GM12878 (cell line): Measurements from ENCODE around the gene DNTT. TPM values are rescaled to one million over a fixed set of nuclear protein-coding genes. Genes with fewer than 3 reads are reported as not detected.

Experiments
- ATAC-seq: fragments of 200-7000 bp; cut with Tn5 transposase; 3 replicates; pipeline ENCODE4 v1.9.1; 2020; ENCODE audit warnings: mild to moderate bottlenecking, moderate library complexity
- BruUV-seq: library from RNA; stranded (reverse); fragments of 400-500 nt; replicated peaks from 2 replicates; lab custom pipeline; 2021; lab: Mats Ljungman, UMichigan
- CTCF ChIA-PET: fragments of 300-600 bp; sonication (Branson Sonifier 250); formaldehyde crosslinking; extraction: SDS; loops from one replicate; lab custom pipeline; 2021; ENCODE audit warnings: inconsistent platforms; lab: Yijun Ruan, JAX
- POLR2A ChIA-PET: fragments of 350-600 bp; formaldehyde crosslinking; extraction: SDS; loops from one replicate; lab custom pipeline; 2021; ENCODE audit warnings: inconsistent platforms; lab: Charles Lee
- RAD21 ChIA-PET: fragments of 300-600 bp; sonication (Branson Sonifier 250); formaldehyde crosslinking; loops from one replicate; lab custom pipeline; 2023; ENCODE audit warnings: antibody characterized with exemption; ENCODE audit not compliant: unreplicated experiment; lab: Charles Lee
- SMC1A ChIA-PET: fragments of 300-600 bp; sonication (Branson Sonifier 250); formaldehyde crosslinking; loops from one replicate; lab custom pipeline; 2023; ENCODE audit not compliant: unreplicated experiment, uncharacterized antibody; lab: Charles Lee
- DNase-seq: peaks from one replicate; pipeline ENCODE4 v3.0.0-alpha.2; 2011; ENCODE audit warnings: low read depth, low spot score
- FAIRE-seq: peaks from 3 replicates; lab custom pipeline; 2011; peaks lifted over from hg19 to GRCh38; lab: Jason Lieb, UNC
- H2AFZ ChIP-seq: 2 replicates; pipeline ENCODE4 v1.6.0; 2011; ENCODE audit warnings: low read depth, low read length, control low read depth; ENCODE audit not compliant: control insufficient read depth
- H3K27ac ChIP-seq: 2 replicates; pipeline ENCODE4 v1.5.1; 2011; ENCODE audit warnings: control low read depth; ENCODE audit not compliant: control insufficient read depth, insufficient read depth
- H3K27me3 ChIP-seq, 2 experiments: replicated peaks in 1 of 2; 2 replicates each; pipeline versions ENCODE4 v1.6.0 to v1.6.1; 2011; ENCODE audit warnings: low read length in 1 of 2; ENCODE audit not compliant: control insufficient read depth in 2 of 2, insufficient read depth in 2 of 2
- H3K36me3 ChIP-seq, 2 experiments: 2 replicates each; pipeline ENCODE4 v1.5.1; 2011; ENCODE audit warnings: low read length in 1 of 2; ENCODE audit not compliant: control insufficient read depth in 2 of 2, insufficient read depth in 2 of 2
- H3K4me1 ChIP-seq: 2 replicates; pipeline ENCODE4 v1.6.1; 2011; ENCODE audit warnings: mild to moderate bottlenecking, low read length, moderate library complexity, mixed read lengths; ENCODE audit not compliant: control insufficient read depth, insufficient read depth
- H3K4me2 ChIP-seq: 2 replicates; pipeline ENCODE4 v1.6.0; 2011; ENCODE audit warnings: control low read depth; ENCODE audit not compliant: control insufficient read depth, insufficient read depth
- H3K4me3 ChIP-seq: fragments of 200-600 bp; sonication (generic); 2 replicates; pipeline ENCODE4 v1.5.1; 2016
- H3K79me2 ChIP-seq: 2 replicates; pipeline ENCODE4 v1.6.0; 2011; ENCODE audit warnings: low read length; ENCODE audit not compliant: control insufficient read depth, insufficient read depth
- H3K9ac ChIP-seq: 2 replicates; pipeline ENCODE4 v1.8.0; 2011; ENCODE audit warnings: low read length, control low read depth, mixed read lengths; ENCODE audit not compliant: control insufficient read depth, insufficient read depth
- H3K9me3 ChIP-seq: replicated peaks from 3 replicates; pipeline ENCODE4 v1.5.1; 2011; ENCODE audit warnings: mild to moderate bottlenecking, low read length; ENCODE audit not compliant: control insufficient read depth, insufficient read depth
- H4K20me1 ChIP-seq: 2 replicates; pipeline ENCODE4 v1.6.0; 2011; ENCODE audit not compliant: control insufficient read depth, insufficient read depth
- DPF2 ChIP-seq: fragments of 450-650 bp; IDR thresholded peaks from 2 replicates; pipeline ENCODE4 v1.6.1; 2017; ENCODE audit warnings: mild to moderate bottlenecking
- EZH2 ChIP-seq: IDR thresholded peaks from 2 replicates; pipeline ENCODE4 v1.6.1; 2012; ENCODE audit warnings: low read depth, mild to moderate bottlenecking, control low read depth, inconsistent platforms, low read length, borderline replicate concordance; ENCODE audit not compliant: control insufficient read depth
- MXI1 ChIP-seq: fragments of 150-350 bp; IDR thresholded peaks from 2 replicates; pipeline ENCODE4 v1.6.1; 2011; ENCODE audit warnings: low read depth, mild to moderate bottlenecking, inconsistent platforms, low read length, improper control_type of control experiment
- POLR2AphosphoS2 ChIP-seq: IDR thresholded peaks from 2 replicates; pipeline ENCODE4 v1.6.1; 2011; ENCODE audit warnings: low read depth, mild to moderate bottlenecking, low read length, improper control_type of control experiment, moderate library complexity
- POLR2AphosphoS5 ChIP-seq: IDR thresholded peaks from 2 replicates; pipeline ENCODE4 v1.6.1; 2011; ENCODE audit warnings: mild to moderate bottlenecking, low read length, inconsistent platforms
- ZNF207 ChIP-seq: fragments of 450-650 bp; IDR thresholded peaks from 2 replicates; pipeline ENCODE4 v1.6.1; 2014; ENCODE audit warnings: antibody characterized with exemption, mild to moderate bottlenecking, borderline replicate concordance
- WGBS: methylation state at CpG from one replicate; pipeline ENCODE4 v1.1.6; 2016; ENCODE audit warnings: low lambda C conversion rate; ENCODE audit not compliant: insufficient replicate concordance, insufficient coverage; ENCODE audit errors: missing lambda C conversion rate; 5-methylcytosine and 5-hydroxymethylcytosine counted together
- in situ Hi-C: fragments of 300-500 bp; cut with MboI; formaldehyde crosslinking; loops from 9 replicates; pipeline ENCODE4 v1.14.3; 2018; ENCODE audit warnings: mixed read lengths
- intact Hi-C: fragments of 100-400 bp; cut with micrococcal nuclease; formaldehyde crosslinking; loops from one replicate; pipeline ENCODE4 v1.14.2; 2022; ENCODE audit not compliant: unreplicated experiment
- polyA plus RNA-seq, 11 experiments: library from polyadenylated mRNA; depleted of rRNA in 4 of 11; unstranded in 6 of 11; stranded (reverse) in 5 of 11; fragments of >200 nt; fragmentation: Nextera tagmentation in 4 of 11; fragmentation: Illumina TruSeq in 1 of 11; extraction: Ambion mirVana in 4 of 11; extraction: Trizol in 1 of 11; gene quantifications; 1 replicate in 1 of 11; 2 replicates in 10 of 11; pipeline versions ENCODE4 v1.2.1 to v1.2.3, GENCODE V29; 2011 to 2016; ENCODE audit warnings: inconsistent platforms in 2 of 11, missing spikeins in 2 of 11, low read depth in 1 of 11
- total RNA-seq, 4 experiments: library from RNA; depleted of rRNA in 3 of 4; stranded (reverse); fragments of >200 nt in 3 of 4; fragmentation: Illumina TruSeq in 1 of 4; extraction: Trizol in 1 of 4; gene quantifications; 2 replicates each; pipeline versions ENCODE4 v1.2.1 to v1.2.3, GENCODE V29; 2013 to 2021
- TF ChIP-seq, protein P1 (sequence below): IDR thresholded peaks from 2 replicates; pipeline ENCODE4 v1.6.1; 2012; ENCODE audit warnings: low read depth, low read length, improper control_type of control experiment
- TF ChIP-seq, protein P2 (sequence below): IDR thresholded peaks from 2 replicates; pipeline ENCODE4 v1.6.1; 2011; ENCODE audit warnings: low read depth, low read length, improper control_type of control experiment, borderline replicate concordance

Gene DNTT
- total and polyA plus RNA-seq, 10 of the 15 experiments (the other 5 are each of a cell fraction or from before 2014, with no cell fraction given), result 0.06 to 0.13 (median 0.09) TPM; not detected in 5

DNA sequence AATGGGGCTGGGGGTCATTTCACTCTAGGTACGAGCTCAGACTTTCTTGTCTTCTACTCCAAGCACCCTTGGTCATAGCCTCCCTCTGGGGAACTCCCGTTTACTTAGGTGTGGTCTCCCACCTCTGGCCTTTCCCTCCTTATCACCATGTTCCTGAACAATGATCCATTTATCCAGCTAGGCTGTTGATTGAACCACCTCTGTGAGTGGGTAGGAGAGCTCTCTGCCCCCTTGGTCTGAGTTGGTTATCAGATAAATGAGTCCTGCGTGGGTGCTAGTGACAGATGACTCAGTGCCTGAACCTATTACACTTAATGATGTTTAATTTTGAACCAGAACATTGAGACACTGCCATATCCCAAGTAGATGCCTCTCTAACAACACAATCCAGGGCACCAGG is 42.3 kb upstream of the DNTT start (continued):
- TF ChIP-seq, protein P1, sequence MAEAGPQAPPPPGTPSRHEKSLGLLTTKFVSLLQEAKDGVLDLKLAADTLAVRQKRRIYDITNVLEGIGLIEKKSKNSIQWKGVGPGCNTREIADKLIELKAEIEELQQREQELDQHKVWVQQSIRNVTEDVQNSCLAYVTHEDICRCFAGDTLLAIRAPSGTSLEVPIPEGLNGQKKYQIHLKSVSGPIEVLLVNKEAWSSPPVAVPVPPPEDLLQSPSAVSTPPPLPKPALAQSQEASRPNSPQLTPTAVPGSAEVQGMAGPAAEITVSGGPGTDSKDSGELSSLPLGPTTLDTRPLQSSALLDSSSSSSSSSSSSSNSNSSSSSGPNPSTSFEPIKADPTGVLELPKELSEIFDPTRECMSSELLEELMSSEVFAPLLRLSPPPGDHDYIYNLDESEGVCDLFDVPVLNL, result no peak
- TF ChIP-seq DPF2, result peak; percentile 19; the same call in 1 of the 2 replicates
- TF ChIP-seq EZH2, result no peak
- TF ChIP-seq, protein P2, sequence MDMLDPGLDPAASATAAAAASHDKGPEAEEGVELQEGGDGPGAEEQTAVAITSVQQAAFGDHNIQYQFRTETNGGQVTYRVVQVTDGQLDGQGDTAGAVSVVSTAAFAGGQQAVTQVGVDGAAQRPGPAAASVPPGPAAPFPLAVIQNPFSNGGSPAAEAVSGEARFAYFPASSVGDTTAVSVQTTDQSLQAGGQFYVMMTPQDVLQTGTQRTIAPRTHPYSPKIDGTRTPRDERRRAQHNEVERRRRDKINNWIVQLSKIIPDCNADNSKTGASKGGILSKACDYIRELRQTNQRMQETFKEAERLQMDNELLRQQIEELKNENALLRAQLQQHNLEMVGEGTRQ, result no peak
- no peak for TF ChIP-seq MXI1

DNA sequence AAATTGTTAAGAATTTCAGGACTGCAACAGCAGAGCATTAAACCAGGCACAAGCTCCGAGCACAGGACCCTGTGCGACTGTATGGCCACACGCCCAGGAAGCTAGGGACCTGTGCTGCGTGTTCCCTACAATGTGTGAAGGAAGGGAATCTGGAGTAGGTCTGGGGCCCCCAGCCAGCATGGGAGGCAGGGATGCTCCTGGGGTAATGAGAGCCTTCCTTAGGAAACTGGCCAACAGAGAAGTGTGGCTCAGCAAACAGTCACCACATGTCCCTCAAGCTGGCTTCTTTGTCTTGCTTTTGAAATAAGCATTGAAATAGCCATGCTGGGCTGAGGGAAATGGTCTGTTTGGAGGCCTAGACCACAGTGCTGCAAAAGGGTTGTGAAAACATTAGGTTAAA is 41.1 kb upstream of the DNTT start:
- Histone ChIP-seq H3K27me3 (no peaks in the 10 kb centered on the region), H3K27ac (peak overlapping the region; percentile 60)
- FAIRE-seq, result no peak

More for the DNA sequence above, 41.1 kb upstream of the DNTT start:
- WGBS, result 95% methylated on average over 4 of the region's 4 CpGs
- Histone ChIP-seq H2AFZ (no peak overlapping the region), H3K4me2 (peak overlapping the region; percentile 75), H4K20me1 (peaks cover 4% of the 10 kb centered on the region), H3K9ac (no peak overlapping the region), H3K4me3 (peak overlapping the region; percentile 40; the same call in 1 of the 2 replicates), H3K4me1 (peaks cover 40% of the 10 kb centered on the region), H3K36me3 (peaks cover 5 to 19% of the 10 kb centered on the region in 2 experiments), H3K9me3 (no peaks in the 10 kb centered on the region), H3K79me2 (peaks cover 99% of the 10 kb centered on the region)
- ATAC-seq, result peak; percentile 7
- ChIA-PET POLR2A (interaction anchor here (1.0 to 3.7 kb wide), 6 partner anchors 8 to 34 kb away, joined by 3 to 28 read pairs (median 4); partner anchors contain the start of gene BLNK), RAD21 (interaction anchor here (1.0 to 19.3 kb wide), 6 partner anchors 7 to 33 kb away, joined by 4 to 362 read pairs (median 102); partner anchors contain the start of gene BLNK), SMC1A (interaction anchor here (0.8 to 9.0 kb wide), 8 partner anchors 12 to 53 kb away, joined by 3 to 140 read pairs (median 11); no protein-coding TSS in a partner anchor), CTCF (interaction anchor here (0.9 to 15.0 kb wide), 12 partner anchors 8 to 31 kb away, joined by 3 to 219 read pairs (median 4); partner anchors contain the start of gene BLNK)
- DNase-seq, result no peak
- in situ Hi-C loops, result no loop called here
- BruUV-seq, result no TSS peak
- TF ChIP-seq ZNF207 (no peak), POLR2AphosphoS2 (0 out of 2 replicates have a peak, but pooled peaks have one; percentile 5), POLR2AphosphoS5 (no peak)
- intact Hi-C loops, result no loop called here
